Adrenal gland (tissue), 12 donors: ENCODE data around the gene SLC25A6. TPM values are rescaled to one million over a fixed set of nuclear protein-coding genes. Genes with fewer than 3 reads are reported as not detected.

Source experiments
- DNase-seq, 7 donors: peaks; one replicate each; pipeline ENCODE4 v3.0.0-alpha.2; 2019 to 2020
- H3K27ac ChIP-seq, 5 donors: fragments of 200-600 bp; sonication (generic) in 4 of 5; 1 replicate in 3 of 5; 2 replicates in 2 of 5; pipeline versions ENCODE4 v1.5.1 to v1.8.0; 2016 to 2020; ENCODE audit warnings: mild to moderate bottlenecking in 1 of 5
- H3K27me3 ChIP-seq: fragments of 200-600 bp; 2 replicates; pipeline ENCODE4 v1.8.0; 2021
- H3K36me3 ChIP-seq, 2 donors: fragments of 200-600 bp; replicated peaks in 1 of 2; 1 replicate in 1 of 2; 2 replicates in 1 of 2; pipeline versions ENCODE4 v1.5.1 to v1.8.0; 2018 to 2022
- H3K4me1 ChIP-seq, 2 donors: fragments of 200-600 bp; replicated peaks in 1 of 2; 1 replicate in 1 of 2; 2 replicates in 1 of 2; pipeline versions ENCODE4 v1.5.1 to v1.8.0; 2018 to 2021
- H3K4me3 ChIP-seq, 4 donors: fragments of 200-600 bp; sonication (generic) in 3 of 4; one replicate each; pipeline ENCODE4 v1.5.1; 2016 to 2018
- H3K9me3 ChIP-seq, 3 donors: fragments of 200-600 bp; sonication (generic) in 1 of 3; replicated peaks in 1 of 3; 1 replicate in 2 of 3; 2 replicates in 1 of 3; pipeline versions ENCODE4 v1.5.1 to v1.8.0; 2016 to 2021
- POLR2A ChIP-seq, 2 donors: fragments of 450-650 bp; IDR thresholded peaks; one replicate each; pipeline ENCODE4 v1.6.1; 2017; ENCODE audit warnings: antibody characterized with exemption in 2 of 2, mild to moderate bottlenecking in 2 of 2, moderate library complexity in 1 of 2
- WGBS, 4 donors: extraction: QIAGEN DNeasy Blood & Tissue Kit in 2 of 4; methylation state at CpG; one replicate each; pipeline versions ENCODE4 v1.1.5 to v1.1.7; 2013 to 2017; 5-methylcytosine and 5-hydroxymethylcytosine counted together
- intact Hi-C, 2 donors: fragments of 100-400 bp; cut with DNase I; formaldehyde crosslinking; loops; one replicate each; pipeline versions ENCODE4 v1.14.1 to v1.15.0; 2022 to 2023
- polyA plus RNA-seq, 3 donors: library from polyadenylated mRNA; stranded (reverse); fragments of 200-250 nt in 2 of 3; fragments of 350-450 nt in 1 of 3; fragmentation: Illumina TruSeq in 1 of 3; extraction: RNeasy Lipid Tissue Mini Kit (QIAGEN cat#74804) in 1 of 3; gene quantifications; one replicate each; pipeline ENCODE4 v1.2.3, GENCODE V29; 2013 to 2014
- total RNA-seq, 9 donors: library from RNA; depleted of rRNA in 4 of 9; stranded (reverse); fragments of >200 nt in 4 of 9; fragments of 120-200 nt in 1 of 9; fragmentation: NEBNext Ultra II Directional in 1 of 9; extraction: Animal tissue kit (Norgen Biotek cat#: 25700) in 1 of 9; gene quantifications; one replicate each; pipeline versions ENCODE4 v1.1.0 to v1.2.4, GENCODE V29; 2013 to 2023
- TF ChIP-seq, protein P1 (sequence below), 6 experiments: fragments of 450-650 bp in 4 of 6; fragments of 200-600 bp in 2 of 6; sonication (generic) in 1 of 6; IDR thresholded peaks; 1 replicate in 5 of 6; 2 replicates in 1 of 6; pipeline versions ENCODE4 v1.5.1 to v1.8.0; 2016 to 2021; ENCODE audit warnings: antibody characterized with exemption in 6 of 6, mild to moderate bottlenecking in 2 of 6, moderate library complexity in 1 of 6
- donor health status: healthy with polysubstance abuse.
- donor health status: Bipolar disorder and iron deficiency.
- donor health status: DM: yes; HTN: yes; CAD: no.
- donor health status: DM: no; HTN: no; CAD: no.
- donor health status: DM: no; HTN: no; CAD: no.
- donor health status: DM: yes; HTN: yes; CAD: no.

SLC25A6 gene
- total and polyA plus RNA-seq, 12 donors = 183 to 509 (median 387) TPM

DNA sequence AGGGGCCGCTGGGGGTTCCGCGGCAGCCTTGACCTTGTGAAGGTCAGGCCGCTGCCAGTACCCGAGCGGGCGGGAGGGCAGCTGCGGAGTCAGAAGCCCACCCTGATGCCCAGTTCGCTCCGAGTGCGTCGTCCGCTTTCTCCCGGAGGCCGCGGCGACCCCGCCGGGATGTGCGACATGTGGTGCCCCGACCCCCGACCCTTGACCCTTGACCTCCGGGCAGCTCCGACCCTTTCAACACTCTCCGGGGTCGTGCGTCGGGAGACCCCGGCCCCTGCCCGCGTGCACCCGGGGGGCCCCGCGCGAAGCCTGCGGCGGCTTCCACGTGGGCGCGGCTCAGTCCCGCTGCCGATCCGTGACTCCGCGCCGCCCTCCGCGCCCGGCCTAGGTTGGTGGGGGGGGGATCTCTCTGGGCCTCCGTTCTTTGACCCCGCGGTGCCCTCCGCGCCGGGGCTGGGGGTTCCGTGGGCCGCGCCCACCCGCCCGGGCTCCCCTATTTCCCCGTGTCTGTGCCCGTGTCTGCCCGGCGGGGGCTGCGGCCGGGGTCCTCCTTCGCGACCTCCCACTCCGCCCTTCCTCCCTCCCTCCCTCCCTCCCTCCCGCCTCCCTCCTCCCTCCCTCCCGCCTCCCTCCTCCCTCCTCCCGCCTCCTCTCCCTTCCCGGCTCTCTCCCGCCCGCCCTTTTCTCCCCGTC, 609 bp upstream of the SLC25A6 start:
- H3K27me3 ChIP-seq = no peaks in the 10 kb centered on the region
- peak; percentile 75 to 86 (median 82) for DNase-seq
- H3K27ac ChIP-seq = peak overlapping the region; percentile 91 to 100 (median 98)
- intact Hi-C loops = loop anchor here (10.0 kb wide), 2 partner anchors 52 to 68 kb away; no protein-coding TSS in a partner anchor
- peaks cover 0 to 34% of the 10 kb centered on the region in 2 donors for H3K36me3 ChIP-seq
- no peaks in the 10 kb centered on the region for H3K9me3 ChIP-seq
- TF ChIP-seq, protein P1, sequence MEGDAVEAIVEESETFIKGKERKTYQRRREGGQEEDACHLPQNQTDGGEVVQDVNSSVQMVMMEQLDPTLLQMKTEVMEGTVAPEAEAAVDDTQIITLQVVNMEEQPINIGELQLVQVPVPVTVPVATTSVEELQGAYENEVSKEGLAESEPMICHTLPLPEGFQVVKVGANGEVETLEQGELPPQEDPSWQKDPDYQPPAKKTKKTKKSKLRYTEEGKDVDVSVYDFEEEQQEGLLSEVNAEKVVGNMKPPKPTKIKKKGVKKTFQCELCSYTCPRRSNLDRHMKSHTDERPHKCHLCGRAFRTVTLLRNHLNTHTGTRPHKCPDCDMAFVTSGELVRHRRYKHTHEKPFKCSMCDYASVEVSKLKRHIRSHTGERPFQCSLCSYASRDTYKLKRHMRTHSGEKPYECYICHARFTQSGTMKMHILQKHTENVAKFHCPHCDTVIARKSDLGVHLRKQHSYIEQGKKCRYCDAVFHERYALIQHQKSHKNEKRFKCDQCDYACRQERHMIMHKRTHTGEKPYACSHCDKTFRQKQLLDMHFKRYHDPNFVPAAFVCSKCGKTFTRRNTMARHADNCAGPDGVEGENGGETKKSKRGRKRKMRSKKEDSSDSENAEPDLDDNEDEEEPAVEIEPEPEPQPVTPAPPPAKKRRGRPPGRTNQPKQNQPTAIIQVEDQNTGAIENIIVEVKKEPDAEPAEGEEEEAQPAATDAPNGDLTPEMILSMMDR (IDR thresholded peaks at IDR 0.05) = no peak
- TF ChIP-seq POLR2A (IDR thresholded peaks at IDR 0.05) = peak in 1 of 2 donors; percentile 36
- peak overlapping the region; percentile 38 to 99 (median 80) for H3K4me3 ChIP-seq
- H3K4me1 ChIP-seq = peaks cover 14 to 16% of the 10 kb centered on the region in 2 donors
- 0 to 2% (median 1%) methylated on average over 13 to 71 of the region's 76 CpGs for WGBS, 4 donors

- peaks cover 0 to 46% of the 10 kb centered on the region in 2 donors for H3K36me3 ChIP-seq
- 0 to 4% (median 0%) methylated on average over 2 to 19 of the region's 19 CpGs for WGBS, 4 donors
- H3K9me3 ChIP-seq = no peaks in the 10 kb centered on the region
- H3K27ac ChIP-seq = peak overlapping the region; percentile 98 to 100 (median 99)
- no peaks in the 10 kb centered on the region for H3K27me3 ChIP-seq
- TF ChIP-seq, protein P1 (IDR thresholded peaks at IDR 0.05) = no peak
- no peak for TF ChIP-seq POLR2A (IDR thresholded peaks at IDR 0.05)
- peaks cover 14 to 16% of the 10 kb centered on the region in 2 donors for H3K4me1 ChIP-seq
- intact Hi-C loops = loop anchor here (10.0 kb wide), 2 partner anchors 53 to 67 kb away; no protein-coding TSS in a partner anchor
- H3K4me3 ChIP-seq = peak overlapping the region in 3 of 4 donors; percentile 59 to 99 (median 86)
- DNase-seq = peak in 5 of 7 donors; percentile 88 to 96 (median 94)
Measured at GRCh38 chrX:1391370-1391706, 575 bp downstream of the SLC25A6 start.

DNA sequence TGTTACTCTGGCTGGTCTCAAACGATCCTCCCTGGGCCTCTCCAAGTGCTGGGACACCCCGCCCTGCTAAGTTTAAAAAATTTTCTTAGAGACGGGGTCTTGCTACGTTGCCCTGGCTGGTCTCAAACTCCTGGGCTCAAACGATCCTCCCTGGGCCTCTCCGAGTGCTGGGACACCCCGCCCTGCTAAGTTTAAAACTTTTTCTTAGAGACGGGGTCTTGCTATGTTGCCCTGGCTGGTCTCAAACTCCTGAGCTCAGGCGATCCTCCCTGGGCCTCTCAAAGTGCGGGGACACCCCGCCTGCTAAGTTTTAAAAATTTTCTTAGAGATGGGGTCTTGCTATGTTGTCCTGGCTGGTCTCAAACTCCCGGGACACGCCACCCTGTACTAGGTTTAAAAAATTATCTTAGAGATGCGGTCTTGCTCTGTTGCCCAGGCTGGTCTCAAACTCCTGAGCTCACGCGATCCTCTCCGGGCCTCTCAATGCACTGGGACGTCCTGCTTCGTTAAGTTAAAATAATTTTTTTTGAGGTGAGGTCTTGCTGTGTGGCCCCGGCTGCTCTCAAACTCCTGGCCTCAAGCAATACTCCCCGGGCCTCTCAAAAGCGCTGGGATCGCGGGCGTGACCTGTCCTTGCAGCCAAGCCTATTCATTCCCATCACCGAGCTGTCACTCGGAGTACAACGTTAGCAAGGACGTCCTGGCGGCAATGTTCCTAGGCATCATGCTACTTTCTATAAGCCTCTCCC, 1.1 kb downstream of the SLC25A6 start:
- TF ChIP-seq, protein P1 (IDR thresholded peaks at IDR 0.05) = no peak
- no peak for TF ChIP-seq POLR2A (IDR thresholded peaks at IDR 0.05)
- peaks cover 14 to 16% of the 10 kb centered on the region in 2 donors for H3K4me1 ChIP-seq
- WGBS, 4 donors = 41 to 65% (median 45%) methylated on average over 21 to 30 of the region's 30 CpGs
- H3K9me3 ChIP-seq = no peaks in the 10 kb centered on the region
- no peaks in the 10 kb centered on the region for H3K27me3 ChIP-seq
- H3K36me3 ChIP-seq = peaks cover 0 to 51% of the 10 kb centered on the region in 2 donors
- peak overlapping the region in 3 of 4 donors; percentile 59 to 99 (median 86) for H3K4me3 ChIP-seq
- H3K27ac ChIP-seq = peak overlapping the region; percentile 98 to 100 (median 99)
- intact Hi-C loops = loop anchor here (10.0 kb wide), 2 partner anchors 54 to 66 kb away; no protein-coding TSS in a partner anchor
- DNase-seq = peak in 6 of 7 donors; percentile 43 to 75 (median 62)

- no peak overlapping the region for H3K4me3 ChIP-seq
- DNase-seq = peak in 4 of 7 donors; percentile 11 to 53 (median 16)
- TF ChIP-seq, protein P1 (IDR thresholded peaks at IDR 0.05) = no peak
- TF ChIP-seq POLR2A (IDR thresholded peaks at IDR 0.05) = no peak
- no peaks in the 10 kb centered on the region for H3K9me3 ChIP-seq
- H3K36me3 ChIP-seq = peaks cover 0 to 60% of the 10 kb centered on the region in 2 donors
- H3K27me3 ChIP-seq = no peaks in the 10 kb centered on the region
- H3K4me1 ChIP-seq = peaks cover 14 to 16% of the 10 kb centered on the region in 2 donors
- no peak overlapping the region for H3K27ac ChIP-seq
- WGBS, 4 donors = 79 to 88% (median 85%) methylated on average over 10 of the region's 10 CpGs
- intact Hi-C loops = loop anchor here (10.0 kb wide), 2 partner anchors 55 to 65 kb away; no protein-coding TSS in a partner anchor
Measured at GRCh38 chrX:1389993-1390285, 2.0 kb downstream of the SLC25A6 start.
